GM12864 (cell line): ENCODE results near the gene ALKBH2.
A peak's percentile ranks its signal among the peaks of the same experiment; 100 is the strongest.

Experiments
- DNase-seq: peaks from one replicate; pipeline ENCODE4 v3.0.0-alpha.2; 2011; ENCODE audit warnings: low read depth
- H3K4me3 ChIP-seq: 2 replicates; pipeline ENCODE4 v1.5.1; 2011; ENCODE audit warnings: mild to moderate bottlenecking, low read depth, low read length, control low read depth
- TF ChIP-seq, protein P1 (sequence below): IDR thresholded peaks from 2 replicates; pipeline ENCODE4 v1.5.1; 2011; ENCODE audit warnings: low read depth, mild to moderate bottlenecking, moderate library complexity, low read length, control low read depth, inconsistent platforms; ENCODE audit errors: missing control alignments

ALKBH2 gene

GRCh38 chr12:109093022-109093918, at the start of gene ALKBH2:
TSS of gene ALKBH2 (minus strand) at chr12:109093472. CDS start at chr12:109092786, 686 bp downstream.
- TF ChIP-seq, protein P1, sequence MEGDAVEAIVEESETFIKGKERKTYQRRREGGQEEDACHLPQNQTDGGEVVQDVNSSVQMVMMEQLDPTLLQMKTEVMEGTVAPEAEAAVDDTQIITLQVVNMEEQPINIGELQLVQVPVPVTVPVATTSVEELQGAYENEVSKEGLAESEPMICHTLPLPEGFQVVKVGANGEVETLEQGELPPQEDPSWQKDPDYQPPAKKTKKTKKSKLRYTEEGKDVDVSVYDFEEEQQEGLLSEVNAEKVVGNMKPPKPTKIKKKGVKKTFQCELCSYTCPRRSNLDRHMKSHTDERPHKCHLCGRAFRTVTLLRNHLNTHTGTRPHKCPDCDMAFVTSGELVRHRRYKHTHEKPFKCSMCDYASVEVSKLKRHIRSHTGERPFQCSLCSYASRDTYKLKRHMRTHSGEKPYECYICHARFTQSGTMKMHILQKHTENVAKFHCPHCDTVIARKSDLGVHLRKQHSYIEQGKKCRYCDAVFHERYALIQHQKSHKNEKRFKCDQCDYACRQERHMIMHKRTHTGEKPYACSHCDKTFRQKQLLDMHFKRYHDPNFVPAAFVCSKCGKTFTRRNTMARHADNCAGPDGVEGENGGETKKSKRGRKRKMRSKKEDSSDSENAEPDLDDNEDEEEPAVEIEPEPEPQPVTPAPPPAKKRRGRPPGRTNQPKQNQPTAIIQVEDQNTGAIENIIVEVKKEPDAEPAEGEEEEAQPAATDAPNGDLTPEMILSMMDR = peak; percentile 96
- peak; percentile 77 for DNase-seq
- H3K4me3 ChIP-seq = peak within 1 kb of the TSS; percentile 62

DNA sequence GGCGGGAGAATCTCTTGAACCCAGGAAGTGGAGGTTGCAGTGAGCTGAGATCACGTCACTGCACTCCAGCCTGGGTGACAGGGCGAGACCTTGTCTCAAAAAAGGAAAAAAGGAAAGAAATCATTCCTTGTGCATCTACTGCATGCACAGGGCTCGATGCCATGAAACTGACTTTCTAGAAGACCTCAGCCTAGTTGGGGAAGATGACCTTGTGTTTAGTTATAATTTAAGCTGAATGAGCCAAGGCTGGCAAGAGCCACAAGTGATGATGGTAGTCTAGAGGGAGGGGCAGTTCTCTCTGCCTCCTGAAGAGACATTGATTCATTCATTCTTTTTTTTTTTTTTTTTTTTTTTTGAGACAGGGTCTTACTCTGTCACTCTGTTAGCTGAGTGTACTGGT, 47.3 kb upstream of the ALKBH2 start:
- no peak overlapping the region for H3K4me3 ChIP-seq
- DNase-seq = no peak
- TF ChIP-seq, protein P1 = no peak

- no peak overlapping the region for H3K4me3 ChIP-seq
- DNase-seq = no peak
- TF ChIP-seq, protein P1 = no peak
Observed at GRCh38 chr12:109139791-109140190, 46.5 kb upstream of the ALKBH2 start.

GRCh38 chr12:109139360-109139759, 46.1 kb upstream of the ALKBH2 start:
- no peak for DNase-seq
- H3K4me3 ChIP-seq = no peak overlapping the region
- TF ChIP-seq, protein P1 = no peak

- no peak overlapping the region for H3K4me3 ChIP-seq
- TF ChIP-seq, protein P1 = no peak
- no peak for DNase-seq
Observed at GRCh38 chr12:109137055-109137454, 43.8 kb upstream of the ALKBH2 start.

DNA sequence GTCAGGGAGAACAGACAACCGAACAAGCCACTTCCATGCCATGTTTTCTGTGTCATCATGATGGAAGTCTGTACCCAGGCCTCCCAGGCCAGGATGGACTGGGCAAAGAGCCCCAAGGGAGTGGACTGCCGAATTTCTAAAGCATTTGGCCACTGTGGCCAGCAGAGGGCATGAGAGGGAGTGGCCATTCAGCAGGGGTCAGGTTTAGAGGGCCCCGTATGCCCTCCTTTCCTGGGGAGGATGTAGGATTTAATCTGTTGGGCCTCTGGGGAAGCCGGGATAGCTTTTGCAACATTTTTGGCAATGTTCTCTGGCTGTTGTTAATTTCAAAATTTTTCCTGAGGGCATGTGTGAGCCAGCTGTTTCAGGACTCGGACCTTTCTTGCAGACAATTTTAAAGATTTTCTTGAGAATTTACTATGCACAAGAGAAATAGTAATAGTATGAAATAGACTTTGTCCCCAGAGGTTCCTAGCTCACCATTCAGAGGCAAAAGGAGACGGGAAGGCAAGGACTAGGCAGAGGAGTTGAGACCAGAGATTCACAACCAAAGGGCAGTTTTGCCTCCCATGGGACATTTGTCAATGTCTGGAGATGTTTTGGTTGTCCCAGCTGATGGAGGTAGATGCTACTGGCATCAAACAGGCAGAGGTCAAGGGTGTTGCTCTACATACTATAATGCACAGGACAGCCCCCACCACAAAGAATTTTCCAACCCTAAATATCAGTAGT, 41.1 kb upstream of the ALKBH2 start:
- H3K4me3 ChIP-seq = no peak overlapping the region
- DNase-seq = no peak
- TF ChIP-seq, protein P1 = peak; percentile 42
